ENCODE data around the gene TBX6. TPM values are rescaled to one million over a fixed set of nuclear protein-coding genes. Genes with fewer than 3 reads are reported as not detected.

Gene TBX6
- total RNA-seq, 2 donors from 2014 or later = 0.43 TPM; not detected in 1

GRCh38 chr16:30063893-30064728, 27.6 kb downstream of the TBX6 start:
- H3K4me3 ChIP-seq = peak overlapping the region; percentile 81 to 91
- H3K27ac ChIP-seq = peak overlapping the region; percentile 96 to 100
- H3K4me1 ChIP-seq = peaks cover 0 to 49% of the 10 kb centered on the region in 2 donors
- H3K36me3 ChIP-seq = peaks cover 30% of the 10 kb centered on the region
- DNase-seq (ENCODE audit: low spot score) = peak; percentile 89
- no peaks in the 10 kb centered on the region for H3K27me3 ChIP-seq
- TF ChIP-seq CTCF (IDR thresholded peaks at IDR 0.05) = peak in 1 of 2 donors; percentile 60
- H3K9me3 ChIP-seq = no peaks in the 10 kb centered on the region

GRCh38 chr16:30063278-30063892, 28.3 kb downstream of the TBX6 start:
- no peak for DNase-seq (ENCODE audit: low spot score)
- H3K4me3 ChIP-seq = peak overlapping the region; percentile 81 to 91
- H3K27me3 ChIP-seq = no peaks in the 10 kb centered on the region
- no peak for TF ChIP-seq CTCF (IDR thresholded peaks at IDR 0.05)
- no peaks in the 10 kb centered on the region for H3K9me3 ChIP-seq
- H3K27ac ChIP-seq = peak overlapping the region; percentile 96 to 100
- H3K36me3 ChIP-seq = peaks cover 23% of the 10 kb centered on the region
- peaks cover 0 to 42% of the 10 kb centered on the region in 2 donors for H3K4me1 ChIP-seq

GRCh38 chr16:30060836-30061554, 30.7 kb downstream of the TBX6 start:
- Histone ChIP-seq H3K27me3 (no peaks in the 10 kb centered on the region), H3K4me1 (peaks cover 0 to 22% of the 10 kb centered on the region in 2 donors), H3K27ac (peak overlapping the region in 1 of 2 donors; percentile 38), H3K36me3 (no peaks in the 10 kb centered on the region), H3K9me3 (no peaks in the 10 kb centered on the region), H3K4me3 (no peak overlapping the region)
- TF ChIP-seq CTCF (IDR thresholded peaks at IDR 0.05) = no peak
- DNase-seq (ENCODE audit: low spot score) = no peak

- no peaks in the 10 kb centered on the region for H3K9me3 ChIP-seq
- H3K4me1 ChIP-seq = peaks cover 0 to 22% of the 10 kb centered on the region in 2 donors
- H3K27me3 ChIP-seq = no peaks in the 10 kb centered on the region
- DNase-seq (ENCODE audit: low spot score) = no peak
- no peak overlapping the region for H3K4me3 ChIP-seq
- TF ChIP-seq CTCF (IDR thresholded peaks at IDR 0.05) = no peak
- peak overlapping the region in 1 of 2 donors; percentile 38 for H3K27ac ChIP-seq
- no peaks in the 10 kb centered on the region for H3K36me3 ChIP-seq
Observed at GRCh38 chr16:30060346-30060745, 31.4 kb downstream of the TBX6 start.

- no peak overlapping the region for H3K4me3 ChIP-seq
- peaks cover 0 to 19% of the 10 kb centered on the region in 2 donors for H3K4me1 ChIP-seq
- no peaks in the 10 kb centered on the region for H3K9me3 ChIP-seq
- no peak for DNase-seq (ENCODE audit: low spot score)
- no peaks in the 10 kb centered on the region for H3K36me3 ChIP-seq
- H3K27ac ChIP-seq = no peak overlapping the region
- peak in 1 of 2 donors; percentile 22 for TF ChIP-seq CTCF (IDR thresholded peaks at IDR 0.05)
- no peaks in the 10 kb centered on the region for H3K27me3 ChIP-seq
Observed at GRCh38 chr16:30054959-30055553, 36.7 kb downstream of the TBX6 start.
